Subcutaneous abdominal adipose tissue (tissue), 5 donors: ENCODE data around the gene TTC28.
"Not testable (repeated sequence)": the region's sequence is repeated elsewhere in the genome, so short reads cannot be mapped to it uniquely, and the experiment has no call there.

ENCODE experiments used
- H3K27ac ChIP-seq: one replicate; pipeline ENCODE4 v1.7.0; 2013; ENCODE audit warnings: low read depth, mild to moderate bottlenecking, inconsistent platforms, low read length, moderate library complexity
- H3K27me3 ChIP-seq, 5 donors: one replicate each; pipeline ENCODE4 v1.7.0; 2013; ENCODE audit warnings: low read length in 5 of 5, inconsistent platforms in 1 of 5; ENCODE audit not compliant: control insufficient read depth in 5 of 5, insufficient read depth in 4 of 5
- H3K36me3 ChIP-seq, 5 donors: one replicate each; pipeline ENCODE4 v1.7.0; 2013; ENCODE audit warnings: low read length in 5 of 5; ENCODE audit not compliant: control insufficient read depth in 5 of 5, insufficient read depth in 5 of 5
- H3K4me1 ChIP-seq, 5 donors: one replicate each; pipeline ENCODE4 v1.7.0; 2013; ENCODE audit warnings: low read length in 5 of 5, mild to moderate bottlenecking in 3 of 5, moderate library complexity in 1 of 5; ENCODE audit not compliant: control insufficient read depth in 5 of 5, insufficient read depth in 5 of 5
- H3K4me3 ChIP-seq, 5 donors: one replicate each; pipeline ENCODE4 v1.7.0; 2013; ENCODE audit warnings: low read length in 5 of 5, low read depth in 1 of 5
- H3K9ac ChIP-seq, 5 donors: one replicate each; pipeline ENCODE4 v1.7.0; 2013; ENCODE audit warnings: low read length in 5 of 5, mild to moderate bottlenecking in 4 of 5, moderate library complexity in 3 of 5
- H3K9me3 ChIP-seq, 5 donors: one replicate each; pipeline ENCODE4 v1.7.0; 2013; ENCODE audit warnings: low read length in 5 of 5; ENCODE audit not compliant: control insufficient read depth in 5 of 5
- donor health status: healthy.
- donor health status: healthy.
- donor health status: healthy.
- donor health status: healthy.
- donor health status: healthy.

Gene TTC28

DNA sequence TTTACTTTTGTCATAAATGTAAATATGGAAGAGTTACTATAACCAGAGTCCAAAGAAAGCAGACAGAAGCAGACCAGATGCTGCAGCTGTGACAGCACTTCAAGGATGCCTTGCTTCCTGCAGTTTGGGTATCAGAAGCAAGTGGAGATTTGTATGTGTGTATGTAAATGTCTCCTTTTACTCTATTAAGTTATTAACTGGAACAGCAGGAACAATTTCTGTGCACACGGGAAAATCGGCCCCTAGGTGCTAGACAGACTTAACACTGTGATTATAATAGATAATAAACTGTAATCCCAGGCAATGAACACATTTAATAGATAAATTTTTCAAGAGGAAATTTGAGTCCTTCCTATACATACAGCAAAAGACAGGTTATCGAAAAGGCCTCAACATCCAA is 582.0 kb downstream of the TTC28 start:
- no peaks in the 10 kb centered on the region for H3K9me3 ChIP-seq
- H3K36me3 ChIP-seq, result peaks cover 20 to 52% (median 44%) of the 10 kb centered on the region in 5 donors
- H3K4me3 ChIP-seq, result no peak overlapping the region
- no peaks in the 10 kb centered on the region for H3K27me3 ChIP-seq
- peaks cover 0 to 3% (median 0%) of the 10 kb centered on the region in 5 donors for H3K4me1 ChIP-seq
- H3K9ac ChIP-seq, result no peak overlapping the region
- H3K27ac ChIP-seq, result no peak overlapping the region

DNA sequence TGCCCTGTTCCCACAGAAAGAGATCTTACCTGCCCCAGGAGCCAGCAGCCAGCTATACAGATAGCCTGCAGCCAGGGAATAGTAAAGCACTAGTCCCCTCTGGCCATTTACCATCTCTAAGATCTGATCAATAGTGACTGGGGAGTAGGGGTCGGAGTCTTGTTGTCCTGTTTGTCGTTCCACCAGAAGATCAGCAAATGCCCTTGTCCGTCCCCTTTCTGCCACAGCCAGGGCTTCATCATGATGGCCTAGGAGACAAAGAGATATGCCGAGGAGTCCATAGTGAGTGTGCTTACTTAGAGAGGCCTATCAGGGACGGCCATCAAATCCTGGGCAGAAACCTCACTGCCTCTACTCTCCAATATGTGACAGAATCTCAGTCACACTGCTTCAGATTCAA is 583.5 kb downstream of the TTC28 start:
- no peaks in the 10 kb centered on the region for H3K9me3 ChIP-seq
- H3K27me3 ChIP-seq, result no peaks in the 10 kb centered on the region
- no peaks in the 10 kb centered on the region for H3K4me1 ChIP-seq
- H3K4me3 ChIP-seq, result no peak overlapping the region
- peaks cover 18 to 66% (median 58%) of the 10 kb centered on the region in 5 donors for H3K36me3 ChIP-seq
- H3K27ac ChIP-seq, result no peak overlapping the region
- H3K9ac ChIP-seq, result no peak overlapping the region

DNA sequence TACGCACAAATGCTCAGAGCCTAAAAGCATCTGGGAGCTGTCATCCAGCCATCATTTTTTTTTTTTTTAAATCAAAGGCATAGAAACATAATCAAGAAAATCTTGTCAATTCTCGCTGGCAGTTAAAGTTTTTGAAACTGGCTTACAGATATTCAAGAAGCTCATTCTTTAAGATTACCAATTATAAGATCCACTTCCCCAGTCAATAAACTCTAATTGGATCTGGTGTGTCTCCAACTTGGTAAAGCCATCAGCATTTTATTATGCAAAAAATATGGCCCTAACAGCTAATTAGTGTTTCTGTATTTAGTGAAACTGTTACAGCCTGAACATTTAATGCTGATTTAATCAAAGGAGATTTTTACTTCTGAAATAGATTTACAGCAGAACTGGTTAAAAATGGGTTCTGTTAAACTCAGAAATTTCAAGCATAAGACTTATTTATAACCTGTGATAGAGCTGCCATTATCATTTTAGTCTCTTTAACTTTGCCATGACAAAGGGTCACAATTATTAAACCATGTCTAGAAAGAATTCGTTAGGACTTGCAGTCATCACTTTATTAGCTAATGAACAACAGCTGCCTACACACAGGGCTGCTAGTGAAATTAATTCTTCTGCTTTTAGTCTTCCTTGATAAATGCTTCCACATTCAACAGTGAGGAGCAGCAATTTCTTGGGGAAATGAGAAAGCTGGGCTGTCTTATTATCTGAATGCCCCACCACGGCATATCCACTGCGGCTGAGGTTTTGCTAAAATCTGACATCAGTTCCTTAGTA is 584.1 kb downstream of the TTC28 start:
- no peaks in the 10 kb centered on the region for H3K4me1 ChIP-seq

DNA sequence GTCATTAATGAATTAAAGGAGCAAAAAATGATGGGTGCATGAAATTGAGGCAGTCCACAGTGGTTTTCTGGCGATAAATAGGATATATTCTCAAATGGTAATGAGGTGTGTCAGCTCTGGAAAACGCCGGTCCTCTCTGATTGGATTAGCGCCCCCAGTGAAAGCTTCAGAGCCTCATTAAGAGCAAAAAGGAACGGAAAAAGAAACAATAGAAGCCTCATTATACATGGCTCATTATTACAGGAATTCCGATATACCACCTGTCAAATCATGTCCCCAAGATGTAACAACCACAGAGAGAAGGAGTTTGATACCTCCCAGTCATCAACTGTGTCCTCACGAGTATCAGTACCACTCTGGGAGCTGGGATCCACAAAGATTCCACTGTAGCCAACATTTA is 584.9 kb downstream of the TTC28 start:
- Histone ChIP-seq H3K36me3 (peaks cover 22 to 65% (median 50%) of the 10 kb centered on the region in 5 donors), H3K9ac (no peak overlapping the region), H3K4me1 (no peaks in the 10 kb centered on the region), H3K4me3 (no peak overlapping the region), H3K27me3 (no peaks in the 10 kb centered on the region), H3K9me3 (no peaks in the 10 kb centered on the region), H3K27ac (no peak overlapping the region)

More for the DNA sequence above, 584.1 kb downstream of the TTC28 start:
- Histone ChIP-seq H3K9ac (no peak overlapping the region), H3K4me3 (no peak overlapping the region), H3K27me3 (no peaks in the 10 kb centered on the region), H3K27ac (no peak overlapping the region), H3K9me3 (no peaks in the 10 kb centered on the region), H3K36me3 (peaks cover 22 to 70% (median 54%) of the 10 kb centered on the region in 5 donors)

DNA sequence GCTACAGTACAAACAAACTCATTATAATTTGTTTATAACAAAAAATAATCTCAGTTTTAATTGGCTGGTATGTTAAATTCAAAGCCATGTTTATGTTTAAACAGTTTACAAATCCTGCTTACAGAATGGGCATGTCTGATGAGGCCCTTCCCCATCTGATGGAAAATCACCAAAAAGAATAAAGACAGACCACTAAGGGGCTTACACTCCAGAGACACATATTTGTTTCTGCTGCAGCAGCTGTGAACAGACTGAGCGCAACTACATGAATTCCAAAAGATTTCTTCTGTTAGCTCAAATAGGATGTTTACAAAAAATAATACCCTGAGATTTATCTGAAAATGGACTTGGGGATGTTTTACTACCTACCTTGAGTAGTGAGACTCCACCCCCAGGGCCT is 585.9 kb downstream of the TTC28 start:
- Histone ChIP-seq H3K27ac (no peak overlapping the region), H3K9ac (no peak overlapping the region), H3K36me3 (peaks cover 22 to 54% (median 42%) of the 10 kb centered on the region in 5 donors), H3K4me3 (no peak overlapping the region), H3K4me1 (no peaks in the 10 kb centered on the region), H3K27me3 (no peaks in the 10 kb centered on the region), H3K9me3 (no peaks in the 10 kb centered on the region)

DNA sequence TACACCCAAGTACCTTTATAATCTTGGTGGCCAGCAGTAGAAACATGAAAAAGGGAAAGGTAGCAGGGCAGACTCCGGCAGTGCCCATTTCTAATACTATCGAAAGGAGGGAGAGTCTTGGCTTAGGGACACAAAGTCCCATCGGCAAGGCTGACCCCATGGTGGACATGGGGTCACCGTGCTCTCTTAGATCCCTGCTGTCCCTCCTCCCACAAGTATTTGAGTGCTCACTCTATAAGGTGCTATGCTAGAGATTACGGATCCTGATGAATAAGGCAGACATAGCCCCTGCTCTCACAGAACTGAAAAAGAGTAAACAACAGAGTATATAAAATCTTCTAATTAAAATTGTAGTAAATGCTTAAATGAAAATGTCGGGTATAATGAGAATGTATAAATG is 588.2 kb downstream of the TTC28 start:
- H3K9me3 ChIP-seq, result no peaks in the 10 kb centered on the region
- H3K27ac ChIP-seq, result no peak overlapping the region
- H3K4me1 ChIP-seq, result no peaks in the 10 kb centered on the region
- no peaks in the 10 kb centered on the region for H3K27me3 ChIP-seq
- no peak overlapping the region for H3K9ac ChIP-seq
- no peak overlapping the region for H3K4me3 ChIP-seq
- peaks cover 19 to 40% (median 31%) of the 10 kb centered on the region in 5 donors for H3K36me3 ChIP-seq

DNA sequence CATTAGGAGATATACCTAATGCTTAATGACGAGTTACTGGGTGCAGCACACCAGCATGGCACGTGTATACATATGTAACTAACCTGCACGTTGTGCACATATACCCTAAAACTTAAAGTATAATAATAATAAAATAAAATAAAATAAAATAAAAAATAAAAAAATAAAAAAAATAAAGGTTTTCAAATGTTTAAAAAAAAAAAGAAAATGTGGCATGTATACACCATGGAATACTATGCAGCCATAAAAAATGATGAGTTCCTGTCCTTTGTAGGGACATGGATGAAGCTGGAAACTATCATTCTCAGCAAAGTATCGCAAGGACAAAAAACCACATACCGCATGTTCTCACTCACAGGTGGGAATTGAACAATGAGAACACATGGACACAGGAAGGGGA is 590.1 kb downstream of the TTC28 start:
- H3K27me3 ChIP-seq, H3K27ac ChIP-seq, H3K4me3 ChIP-seq, H3K9ac ChIP-seq, H3K4me1 ChIP-seq, H3K9me3 ChIP-seq: not testable (repeated sequence)
- peaks cover 11 to 34% (median 24%) of the 10 kb centered on the region in 5 donors for H3K36me3 ChIP-seq

DNA sequence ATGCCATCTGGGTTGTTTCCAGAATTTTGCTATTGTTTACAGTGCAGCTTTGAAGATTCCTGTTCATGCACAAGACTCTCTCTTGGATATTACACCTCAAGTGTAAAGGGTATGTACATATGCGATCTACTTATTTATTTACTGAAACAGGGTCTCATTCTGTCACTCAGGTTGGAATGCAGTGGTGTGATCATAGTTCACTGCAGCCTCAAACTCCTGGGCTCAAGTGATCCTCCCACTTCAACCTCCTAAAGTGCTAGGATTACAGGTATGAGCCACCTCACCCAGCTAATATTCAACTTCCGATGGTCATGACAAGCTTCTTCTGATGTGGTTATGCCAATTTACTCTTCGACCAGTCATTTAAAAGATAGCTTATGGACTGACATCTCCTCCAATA is 602.5 kb downstream of the TTC28 start:
- Histone ChIP-seq H3K4me1 (peaks cover 0 to 9% (median 8%) of the 10 kb centered on the region in 5 donors), H3K27ac (no peak overlapping the region), H3K27me3 (no peaks in the 10 kb centered on the region), H3K4me3 (no peak overlapping the region), H3K9me3 (no peaks in the 10 kb centered on the region), H3K9ac (no peak overlapping the region), H3K36me3 (peaks cover 0 to 6% (median 4%) of the 10 kb centered on the region in 5 donors)

DNA sequence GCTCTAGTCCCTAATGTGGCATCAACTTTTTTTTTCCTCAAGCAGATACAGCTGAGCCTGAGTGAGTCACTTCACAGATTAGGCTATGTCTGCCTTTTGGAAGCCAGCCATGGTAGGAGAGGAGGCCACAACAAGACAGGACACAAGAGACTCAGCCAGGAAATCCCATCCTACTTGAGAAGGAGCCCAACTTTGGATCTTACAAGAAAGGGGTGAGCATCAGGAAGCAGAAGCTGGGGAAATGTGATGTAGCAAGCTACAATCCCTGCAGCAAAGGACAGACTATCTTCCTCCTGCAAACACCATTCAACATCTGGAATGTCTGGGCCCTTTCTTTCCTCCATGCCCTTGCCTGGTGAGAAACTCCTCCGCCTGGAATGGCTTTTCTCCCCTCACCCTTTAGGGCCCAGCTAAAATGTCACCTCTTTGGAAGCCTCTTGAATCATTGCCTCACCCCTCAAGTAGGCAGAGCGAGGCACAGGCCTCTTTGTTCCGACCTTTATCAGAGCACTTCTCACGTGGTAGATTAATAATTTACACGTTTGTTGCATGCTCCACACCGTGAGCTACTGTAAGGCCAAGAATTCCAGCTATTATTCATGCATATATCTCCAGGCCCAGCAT is 604.2 kb downstream of the TTC28 start:
- H3K4me3 ChIP-seq, result no peak overlapping the region
- H3K9ac ChIP-seq, result no peak overlapping the region
- no peaks in the 10 kb centered on the region for H3K9me3 ChIP-seq
- peaks cover 4 to 9% (median 6%) of the 10 kb centered on the region in 5 donors for H3K36me3 ChIP-seq
- H3K4me1 ChIP-seq, result peaks cover 0 to 9% (median 8%) of the 10 kb centered on the region in 5 donors
- H3K27ac ChIP-seq, result no peak overlapping the region
- H3K27me3 ChIP-seq, result no peaks in the 10 kb centered on the region

DNA sequence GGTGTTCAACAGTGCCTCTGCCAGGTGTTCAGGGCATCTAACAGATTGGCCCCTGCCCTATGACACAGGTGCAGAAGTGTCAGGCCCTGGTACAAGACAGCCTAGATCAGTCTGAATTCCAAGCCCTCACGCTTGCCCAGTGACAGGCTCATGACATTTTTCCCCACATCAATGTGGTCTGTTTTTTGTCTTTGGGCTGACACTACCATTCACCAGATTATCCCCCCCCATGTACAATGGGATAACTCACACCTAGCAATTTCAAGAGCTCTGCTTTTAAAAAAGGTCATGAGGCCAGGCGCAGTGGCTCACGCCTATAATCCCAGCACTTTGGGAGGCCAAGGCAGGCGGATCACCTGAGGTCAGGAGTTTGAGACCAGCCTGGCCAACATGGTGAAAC is 605.1 kb downstream of the TTC28 start:
- Histone ChIP-seq H3K9ac (no peak overlapping the region), H3K27me3 (no peaks in the 10 kb centered on the region), H3K36me3 (peaks cover 4 to 9% (median 6%) of the 10 kb centered on the region in 5 donors), H3K9me3 (no peaks in the 10 kb centered on the region), H3K4me1 (peaks cover 0 to 9% (median 8%) of the 10 kb centered on the region in 5 donors), H3K4me3 (no peak overlapping the region), H3K27ac (no peak overlapping the region)
